Muscle of leg (tissue), 11 donors: Measurements from ENCODE around the gene ARAP2. TPM values are rescaled to one million over a fixed set of nuclear protein-coding genes. Genes with fewer than 3 reads are reported as not detected.

Source experiments
- DNase-seq: peaks from one replicate; pipeline ENCODE4 v3.0.0; 2013
- H3K27ac ChIP-seq: one replicate; pipeline ENCODE4 v1.5.1; 2013; ENCODE audit warnings: mild to moderate bottlenecking, low read length, control low read depth
- H3K27me3 ChIP-seq: one replicate; pipeline ENCODE4 v1.6.1; 2013; ENCODE audit warnings: low read length; ENCODE audit not compliant: control insufficient read depth, insufficient read depth
- H3K36me3 ChIP-seq: one replicate; pipeline ENCODE4 v1.6.1; 2013; ENCODE audit warnings: low read length; ENCODE audit not compliant: control insufficient read depth, insufficient read depth
- H3K4me1 ChIP-seq: one replicate; pipeline ENCODE4 v1.6.1; 2013; ENCODE audit warnings: low read length; ENCODE audit not compliant: control insufficient read depth, insufficient read depth
- H3K4me3 ChIP-seq: one replicate; pipeline ENCODE4 v1.5.1; 2013; ENCODE audit warnings: low read length, control low read depth
- H3K9me3 ChIP-seq: replicated peaks from 2 replicates; pipeline ENCODE4 v1.6.1; 2013; ENCODE audit warnings: low read depth, low read length; ENCODE audit not compliant: control insufficient read depth
- WGBS: methylation state at CpG from one replicate; pipeline ENCODE4 v1.1.5; 2013; ENCODE audit warnings: missing lambda C conversion rate; ENCODE audit not compliant: insufficient coverage; 5-methylcytosine and 5-hydroxymethylcytosine counted together
- polyA plus RNA-seq, 8 donors: library from polyadenylated mRNA; unstranded; fragments of 120-200 nt; gene quantifications; one replicate each; pipeline versions ENCODE4 v1.2.1 to v1.2.3, GENCODE V29; 2013; ENCODE audit warnings: inconsistent platforms in 1 of 8, low replicate concordance in 1 of 8; ENCODE audit not compliant: insufficient read length in 8 of 8, insufficient read depth in 1 of 8
- total RNA-seq: library from RNA; stranded (reverse); fragments of 120-200 nt; gene quantifications from one replicate; pipeline ENCODE4 v1.2.4, GENCODE V29; 2013

Gene ARAP2
- total and polyA plus RNA-seq, 9 donors, result 0.58 to 2.4 (median 1.3) TPM

GRCh38 chr4:36220776-36221175 is 23.5 kb downstream of the ARAP2 start:
- Histone ChIP-seq H3K9me3 (no peaks in the 10 kb centered on the region), H3K27ac (no peak overlapping the region), H3K4me1 (peaks cover 3% of the 10 kb centered on the region), H3K27me3 (no peaks in the 10 kb centered on the region), H3K36me3 (no peaks in the 10 kb centered on the region), H3K4me3 (no peak overlapping the region)
- no peak for DNase-seq
- WGBS, result no CpG with 5 or more reads among the region's 3 CpGs

- H3K4me1 ChIP-seq, result no peaks in the 10 kb centered on the region
- no peak overlapping the region for H3K4me3 ChIP-seq
- peak; percentile 13 for DNase-seq
- no peak overlapping the region for H3K27ac ChIP-seq
- no peaks in the 10 kb centered on the region for H3K36me3 ChIP-seq
- no peaks in the 10 kb centered on the region for H3K27me3 ChIP-seq
- H3K9me3 ChIP-seq, result no peaks in the 10 kb centered on the region
Measured at GRCh38 chr4:36218121-36218520, 26.2 kb downstream of the ARAP2 start.

- H3K27ac ChIP-seq, result no peak overlapping the region
- H3K4me1 ChIP-seq, result no peaks in the 10 kb centered on the region
- no peaks in the 10 kb centered on the region for H3K9me3 ChIP-seq
- no CpG with 5 or more reads among the region's 3 CpGs for WGBS
- H3K4me3 ChIP-seq, result no peak overlapping the region
- no peak for DNase-seq
- no peaks in the 10 kb centered on the region for H3K27me3 ChIP-seq
- no peaks in the 10 kb centered on the region for H3K36me3 ChIP-seq
Measured at GRCh38 chr4:36215627-36216026, 28.7 kb downstream of the ARAP2 start.

- H3K36me3 ChIP-seq, result no peaks in the 10 kb centered on the region
- no peak overlapping the region for H3K27ac ChIP-seq
- no peak overlapping the region for H3K4me3 ChIP-seq
- no peak for DNase-seq
- no peaks in the 10 kb centered on the region for H3K4me1 ChIP-seq
- WGBS, result no CpG with 5 or more reads among the region's 4 CpGs
- no peaks in the 10 kb centered on the region for H3K9me3 ChIP-seq
- H3K27me3 ChIP-seq, result no peaks in the 10 kb centered on the region
Measured at GRCh38 chr4:36214735-36215485, 29.4 kb downstream of the ARAP2 start.

GRCh38 chr4:36213977-36214376 is 30.3 kb downstream of the ARAP2 start:
- no peaks in the 10 kb centered on the region for H3K4me1 ChIP-seq

GRCh38 chr4:36211084-36211483 is 33.2 kb downstream of the ARAP2 start:
- Histone ChIP-seq H3K36me3 (no peaks in the 10 kb centered on the region), H3K27ac (no peak overlapping the region), H3K27me3 (no peaks in the 10 kb centered on the region), H3K9me3 (no peaks in the 10 kb centered on the region), H3K4me1 (no peaks in the 10 kb centered on the region), H3K4me3 (no peak overlapping the region)
- no peak for DNase-seq
- no CpG with 5 or more reads among the region's 1 CpG for WGBS

More at GRCh38 chr4:36213977-36214376, 30.3 kb downstream of the ARAP2 start:
- no CpG with 5 or more reads among the region's 2 CpGs for WGBS
- DNase-seq, result no peak
- Histone ChIP-seq H3K9me3 (no peaks in the 10 kb centered on the region), H3K27ac (no peak overlapping the region), H3K4me3 (no peak overlapping the region), H3K27me3 (no peaks in the 10 kb centered on the region), H3K36me3 (no peaks in the 10 kb centered on the region)

GRCh38 chr4:36209941-36210649 is 34.2 kb downstream of the ARAP2 start:
- DNase-seq, result peak; percentile 29
- WGBS, result no CpG with 5 or more reads among the region's 7 CpGs
- Histone ChIP-seq H3K27me3 (no peaks in the 10 kb centered on the region), H3K27ac (no peak overlapping the region), H3K4me3 (no peak overlapping the region), H3K9me3 (no peaks in the 10 kb centered on the region), H3K36me3 (no peaks in the 10 kb centered on the region), H3K4me1 (no peaks in the 10 kb centered on the region)

- no peaks in the 10 kb centered on the region for H3K36me3 ChIP-seq
- DNase-seq, result no peak
- no peak overlapping the region for H3K27ac ChIP-seq
- no peak overlapping the region for H3K4me3 ChIP-seq
- no peaks in the 10 kb centered on the region for H3K9me3 ChIP-seq
- no peaks in the 10 kb centered on the region for H3K4me1 ChIP-seq
- WGBS, result no CpG with 5 or more reads among the region's 4 CpGs
- no peaks in the 10 kb centered on the region for H3K27me3 ChIP-seq
Measured at GRCh38 chr4:36208893-36209473, 35.3 kb downstream of the ARAP2 start.

- no peak for DNase-seq
- H3K36me3 ChIP-seq, result no peaks in the 10 kb centered on the region
- H3K27me3 ChIP-seq, result no peaks in the 10 kb centered on the region
- H3K9me3 ChIP-seq, result no peaks in the 10 kb centered on the region
- no peak overlapping the region for H3K27ac ChIP-seq
- no peaks in the 10 kb centered on the region for H3K4me1 ChIP-seq
- WGBS, result 30% methylated on average over 5 of the region's 9 CpGs
- no peak overlapping the region for H3K4me3 ChIP-seq
Measured at GRCh38 chr4:36207831-36208520, 36.3 kb downstream of the ARAP2 start.

GRCh38 chr4:36207367-36207766 is 36.9 kb downstream of the ARAP2 start:
- H3K36me3 ChIP-seq, result no peaks in the 10 kb centered on the region
- H3K4me3 ChIP-seq, result no peak overlapping the region
- H3K9me3 ChIP-seq, result no peaks in the 10 kb centered on the region
- H3K27me3 ChIP-seq, result no peaks in the 10 kb centered on the region
- H3K27ac ChIP-seq, result no peak overlapping the region
- no peak for DNase-seq
- no CpG with 5 or more reads among the region's 1 CpG for WGBS
- no peaks in the 10 kb centered on the region for H3K4me1 ChIP-seq
